Measurements from ENCODE around the gene ADH1C.
"Not testable (repeated sequence)": the region's sequence is repeated elsewhere in the genome, so short reads cannot be mapped to it uniquely, and the experiment has no call there.

Gene ADH1C

GRCh38 chr4:99378876-99379275 is 26.3 kb upstream of the ADH1C start:
- no peak overlapping the region for H3K4me3 ChIP-seq (ENCODE audit: low read length)
- DNase-seq (ENCODE audit: low read depth): no peak
- no peak for TF ChIP-seq CTCF (IDR thresholded peaks at IDR 0.05; ENCODE audit: insufficient read depth, low read depth, low read length, missing control alignments)

- peak; percentile 37 for DNase-seq (ENCODE audit: low read depth)
- peak; percentile 56 for TF ChIP-seq CTCF (IDR thresholded peaks at IDR 0.05; ENCODE audit: insufficient read depth, low read depth, low read length, missing control alignments)
- H3K4me3 ChIP-seq (ENCODE audit: low read length): not testable (repeated sequence)
Observed at GRCh38 chr4:99377341-99377740, 24.8 kb upstream of the ADH1C start.

DNA sequence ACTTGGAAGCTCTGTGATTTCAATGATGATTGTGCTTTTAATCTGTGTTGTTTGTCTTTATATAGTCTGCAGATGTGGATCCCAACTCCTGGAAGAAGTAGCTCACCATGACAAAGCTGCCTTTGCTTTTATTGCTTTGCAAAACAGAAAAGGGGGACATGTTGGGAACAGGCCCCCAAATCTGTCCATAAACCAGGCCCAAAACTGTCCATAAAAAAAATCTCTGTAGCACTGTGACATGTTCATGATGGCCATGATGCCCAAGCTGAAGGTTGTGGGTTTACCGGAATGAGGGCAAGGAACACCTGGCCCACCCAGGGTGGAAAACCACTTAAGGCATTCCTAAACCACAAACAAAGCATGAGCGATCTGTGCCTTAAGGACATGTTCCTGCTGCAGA is 19.9 kb upstream of the ADH1C start:
- H3K4me3 ChIP-seq (ENCODE audit: low read length); DNase-seq (ENCODE audit: low read depth): not testable (repeated sequence)

- not testable (repeated sequence) for H3K4me3 ChIP-seq (ENCODE audit: low read length)
- peak; percentile 7 for DNase-seq (ENCODE audit: low read depth)
Observed at GRCh38 chr4:99367817-99368216, 15.3 kb upstream of the ADH1C start.

GRCh38 chr4:99366491-99366890 is 13.9 kb upstream of the ADH1C start:
- H3K4me3 ChIP-seq (ENCODE audit: low read length): no peak overlapping the region
- DNase-seq (ENCODE audit: low read depth): no peak
- no peak for TF ChIP-seq CTCF (IDR thresholded peaks at IDR 0.05; ENCODE audit: insufficient read depth, low read depth, low read length, missing control alignments)

DNA sequence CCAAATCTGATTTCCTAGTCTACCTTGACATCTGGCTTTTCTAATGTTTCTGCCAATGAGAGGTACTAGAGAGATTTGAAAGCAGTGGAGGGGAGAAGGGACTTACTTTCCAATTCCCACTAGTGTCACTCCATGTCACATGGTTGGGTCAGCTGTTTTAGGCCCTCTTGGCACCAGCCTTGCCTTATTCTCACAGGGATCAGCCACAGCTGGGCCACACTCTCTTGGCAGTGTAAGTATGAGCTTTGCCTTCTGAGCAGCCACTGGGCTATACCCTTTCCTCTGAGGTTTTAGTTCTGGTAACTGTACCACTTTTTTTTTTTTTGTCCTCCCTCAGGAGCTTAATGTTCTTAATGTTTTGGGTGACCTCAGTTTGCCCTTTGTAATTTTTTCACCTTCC is 10.2 kb upstream of the ADH1C start:
- no peak for DNase-seq (ENCODE audit: low read depth)
- TF ChIP-seq CTCF (IDR thresholded peaks at IDR 0.05; ENCODE audit: insufficient read depth, low read depth, low read length, missing control alignments): no peak
- no peak overlapping the region for H3K4me3 ChIP-seq (ENCODE audit: low read length)

- no peak overlapping the region for H3K4me3 ChIP-seq (ENCODE audit: low read length)
- DNase-seq (ENCODE audit: low read depth): no peak
- TF ChIP-seq CTCF (IDR thresholded peaks at IDR 0.05; ENCODE audit: insufficient read depth, low read depth, low read length, missing control alignments): no peak
Observed at GRCh38 chr4:99361899-99362275, 9.3 kb upstream of the ADH1C start.

- TF ChIP-seq CTCF (IDR thresholded peaks at IDR 0.05; ENCODE audit: insufficient read depth, low read depth, low read length, missing control alignments): no peak
- no peak for DNase-seq (ENCODE audit: low read depth)
- H3K4me3 ChIP-seq (ENCODE audit: low read length): no peak overlapping the region
Observed at GRCh38 chr4:99361268-99361898, 8.8 kb upstream of the ADH1C start.
